Neuronal stem cell (in vitro differentiated cells): ENCODE results near the gene IL1RAPL2.

Source experiments
- DNase-seq: peaks from one replicate; pipeline ENCODE4 v3.0.0-alpha.2; 2013; ENCODE audit warnings: low spot score
- H2AFZ ChIP-seq: one replicate; pipeline ENCODE4 v1.6.1; 2013; ENCODE audit warnings: mild to moderate bottlenecking, low read length, inconsistent platforms
- H2AK5ac ChIP-seq: 2 replicates; pipeline ENCODE4 v1.6.1; 2013; ENCODE audit warnings: low read depth, mild to moderate bottlenecking, inconsistent platforms, low read length, moderate library complexity, mixed read lengths
- H2BK120ac ChIP-seq: 2 replicates; pipeline ENCODE4 v1.6.1; 2013; ENCODE audit warnings: low read depth, mild to moderate bottlenecking, inconsistent platforms, low read length, moderate library complexity, mixed read lengths
- H2BK12ac ChIP-seq: one replicate; pipeline ENCODE4 v1.6.1; 2013; ENCODE audit warnings: low read length, inconsistent platforms
- H2BK15ac ChIP-seq: 2 replicates; pipeline ENCODE4 v1.6.1; 2013; ENCODE audit warnings: mild to moderate bottlenecking, low read length, inconsistent platforms, mixed read lengths
- H2BK5ac ChIP-seq: one replicate; pipeline ENCODE4 v1.6.1; 2013; ENCODE audit warnings: inconsistent platforms, mild to moderate bottlenecking, low read length, moderate library complexity
- H3K14ac ChIP-seq: one replicate; pipeline ENCODE4 v1.6.1; 2013; ENCODE audit warnings: low read length, inconsistent platforms
- H3K18ac ChIP-seq: 2 replicates; pipeline ENCODE4 v1.6.1; 2013; ENCODE audit warnings: low read length, inconsistent platforms
- H3K23ac ChIP-seq: 2 replicates; pipeline ENCODE4 v1.6.1; 2013; ENCODE audit warnings: low read depth, mild to moderate bottlenecking, mixed read lengths, low read length, inconsistent platforms; ENCODE audit not compliant: poor library complexity
- H3K27ac ChIP-seq: replicated peaks from 3 replicates; pipeline ENCODE4 v1.5.1; 2013; ENCODE audit warnings: low read length, inconsistent platforms
- H3K27me3 ChIP-seq, 3 experiments: 2 replicates each; pipeline ENCODE4 v1.6.1; 2013; ENCODE audit warnings: low read length in 3 of 3, mild to moderate bottlenecking in 2 of 3, inconsistent platforms in 1 of 3, low read depth in 1 of 3, mixed read lengths in 1 of 3, moderate library complexity in 1 of 3; ENCODE audit not compliant: control insufficient read depth in 3 of 3, insufficient read depth in 3 of 3
- H3K36me3 ChIP-seq, 2 donors: replicated peaks in 1 of 2; 2 replicates each; pipeline ENCODE4 v1.6.1; 2013; ENCODE audit warnings: low read length in 2 of 2; ENCODE audit not compliant: control insufficient read depth in 2 of 2, insufficient read depth in 2 of 2
- H3K4ac ChIP-seq: 2 replicates; pipeline ENCODE4 v1.6.1; 2013; ENCODE audit warnings: inconsistent platforms, mild to moderate bottlenecking, low read length, moderate library complexity
- H3K4me1 ChIP-seq, 2 donors: 1 replicate in 1 of 2; 2 replicates in 1 of 2; pipeline ENCODE4 v1.6.1; 2013; ENCODE audit warnings: low read length in 2 of 2, low read depth in 1 of 2; ENCODE audit not compliant: control insufficient read depth in 2 of 2, insufficient read depth in 1 of 2
- H3K4me2 ChIP-seq: one replicate; pipeline ENCODE4 v1.6.1; 2013; ENCODE audit warnings: mild to moderate bottlenecking, low read length, inconsistent platforms; ENCODE audit not compliant: insufficient read depth, poor library complexity, severe bottlenecking
- H3K4me3 ChIP-seq, 2 donors: 2 replicates each; pipeline ENCODE4 v1.5.1; 2013; ENCODE audit warnings: low read length in 2 of 2, mild to moderate bottlenecking in 2 of 2, inconsistent platforms in 1 of 2, moderate library complexity in 1 of 2
- H3K79me1 ChIP-seq: one replicate; pipeline ENCODE4 v1.6.1; 2013; ENCODE audit warnings: low read depth, mild to moderate bottlenecking, inconsistent platforms, low read length, moderate library complexity
- H3K9ac ChIP-seq: one replicate; pipeline ENCODE4 v1.6.1; 2013; ENCODE audit warnings: mild to moderate bottlenecking, low read depth, low read length, inconsistent platforms; ENCODE audit not compliant: poor library complexity
- H3K9me3 ChIP-seq, 2 donors: replicated peaks in 1 of 2; 2 replicates each; pipeline versions ENCODE3 to v1.6.1; 2013; ENCODE audit warnings: low read length in 2 of 2, mild to moderate bottlenecking in 2 of 2, inconsistent platforms in 1 of 2, low read depth in 1 of 2, mixed read lengths in 1 of 2, moderate library complexity in 1 of 2; ENCODE audit not compliant: control insufficient read depth in 2 of 2, insufficient read depth in 1 of 2
- H4K8ac ChIP-seq: one replicate; pipeline ENCODE4 v1.6.1; 2013; ENCODE audit warnings: low read depth, mild to moderate bottlenecking, inconsistent platforms, low read length, moderate library complexity
- H4K91ac ChIP-seq: one replicate; pipeline ENCODE4 v1.6.1; 2013; ENCODE audit warnings: low read length, low read depth, mild to moderate bottlenecking, inconsistent platforms; ENCODE audit not compliant: poor library complexity
- whole genome bisulfite sequencing, 2 donors: extraction: QIAGEN DNeasy Blood & Tissue Kit; methylation state at CpG; one replicate each; pipeline ENCODE4 v1.1.7; 2013; ENCODE audit warnings: missing lambda C conversion rate in 2 of 2, mixed read lengths in 1 of 2; ENCODE audit not compliant: insufficient read length in 2 of 2, insufficient replicate concordance in 1 of 2; ENCODE audit errors: extremely low coverage in 2 of 2; 5-methylcytosine and 5-hydroxymethylcytosine counted together

The IL1RAPL2 gene

GRCh38 chrX:105458846-105459245 lies 892.8 kb downstream of the IL1RAPL2 start:
- Histone ChIP-seq H3K18ac (no peak overlapping the region), H3K36me3 (no peaks in the 10 kb centered on the region), H3K14ac (no peak overlapping the region), H3K9me3 (no peaks in the 10 kb centered on the region), H3K4me2 (no peak overlapping the region), H2BK12ac (no peak overlapping the region), H2AFZ (no peak overlapping the region), H2AK5ac (no peak overlapping the region), H3K79me1 (no peaks in the 10 kb centered on the region), H3K27me3 (no peaks in the 10 kb centered on the region), H3K23ac (no peak overlapping the region), H4K8ac (no peak overlapping the region), H3K4me1 (no peaks in the 10 kb centered on the region), H4K91ac (no peak overlapping the region), H3K27ac (no peak overlapping the region), H2BK5ac (no peak overlapping the region), H3K9ac (no peak overlapping the region), H2BK120ac (no peak overlapping the region), H3K4ac (no peak overlapping the region), H2BK15ac (no peak overlapping the region), H3K4me3 (no peak overlapping the region)
- no CpG with 5 or more reads among the region's 3 CpGs for WGBS, 2 donors
- no peak for DNase-seq

GRCh38 chrX:105460376-105460775 lies 894.4 kb downstream of the IL1RAPL2 start:
- no CpG with 5 or more reads among the region's 1 CpG for WGBS, 2 donors
- H3K4ac ChIP-seq: no peak overlapping the region
- H3K4me1 ChIP-seq: no peaks in the 10 kb centered on the region

GRCh38 chrX:105461016-105461415 lies 895.0 kb downstream of the IL1RAPL2 start:
- Histone ChIP-seq H3K27ac (no peak overlapping the region), H3K4ac (no peak overlapping the region), H2AFZ (no peak overlapping the region), H2BK12ac (no peak overlapping the region), H2AK5ac (no peak overlapping the region), H3K4me3 (no peak overlapping the region), H3K14ac (no peak overlapping the region), H4K8ac (no peak overlapping the region), H3K4me1 (no peaks in the 10 kb centered on the region), H3K23ac (no peak overlapping the region), H2BK120ac (no peak overlapping the region), H3K27me3 (no peaks in the 10 kb centered on the region), H2BK15ac (no peak overlapping the region), H3K9ac (no peak overlapping the region), H3K18ac (no peak overlapping the region), H3K4me2 (no peak overlapping the region), H3K36me3 (no peaks in the 10 kb centered on the region), H4K91ac (no peak overlapping the region), H3K9me3 (no peaks in the 10 kb centered on the region), H2BK5ac (no peak overlapping the region), H3K79me1 (no peaks in the 10 kb centered on the region)
- no peak for DNase-seq
- WGBS, 2 donors: 100% methylated on average over 1 of the region's 1 CpG; no CpG with 5 or more reads in 1 of the 2 donors

More at GRCh38 chrX:105460376-105460775, 894.4 kb downstream of the IL1RAPL2 start:
- no peak overlapping the region for H2BK120ac ChIP-seq
- no peak overlapping the region for H3K4me2 ChIP-seq
- no peak overlapping the region for H3K9ac ChIP-seq
- H3K18ac ChIP-seq: no peak overlapping the region
- H3K4me3 ChIP-seq: no peak overlapping the region
- H4K91ac ChIP-seq: no peak overlapping the region
- no peak for DNase-seq
- no peak overlapping the region for H3K23ac ChIP-seq
- H3K27ac ChIP-seq: no peak overlapping the region
- no peak overlapping the region for H2AK5ac ChIP-seq
- H3K9me3 ChIP-seq: no peaks in the 10 kb centered on the region
- H2BK15ac ChIP-seq: no peak overlapping the region
- H3K14ac ChIP-seq: no peak overlapping the region
- H2BK5ac ChIP-seq: no peak overlapping the region
- no peaks in the 10 kb centered on the region for H3K27me3 ChIP-seq
- H3K36me3 ChIP-seq: no peaks in the 10 kb centered on the region
- H4K8ac ChIP-seq: no peak overlapping the region
- no peaks in the 10 kb centered on the region for H3K79me1 ChIP-seq
- no peak overlapping the region for H2AFZ ChIP-seq
- no peak overlapping the region for H2BK12ac ChIP-seq

- no peaks in the 10 kb centered on the region for H3K9me3 ChIP-seq
- H2BK5ac ChIP-seq: no peak overlapping the region
- no peak overlapping the region for H4K91ac ChIP-seq
- no peak overlapping the region for H3K4me3 ChIP-seq
- no peak overlapping the region for H3K14ac ChIP-seq
- no peak overlapping the region for H3K18ac ChIP-seq
- no peaks in the 10 kb centered on the region for H3K27me3 ChIP-seq
- H3K9ac ChIP-seq: no peak overlapping the region
- H3K27ac ChIP-seq: no peak overlapping the region
- no CpG with 5 or more reads among the region's 1 CpG for WGBS, 2 donors
- H2AFZ ChIP-seq: no peak overlapping the region
- H3K36me3 ChIP-seq: no peaks in the 10 kb centered on the region
- H3K4me1 ChIP-seq: no peaks in the 10 kb centered on the region
- no peak overlapping the region for H2BK12ac ChIP-seq
- no peaks in the 10 kb centered on the region for H3K79me1 ChIP-seq
- H3K23ac ChIP-seq: no peak overlapping the region
- no peak overlapping the region for H3K4ac ChIP-seq
- H2BK15ac ChIP-seq: no peak overlapping the region
- no peak overlapping the region for H3K4me2 ChIP-seq
- no peak overlapping the region for H4K8ac ChIP-seq
- no peak overlapping the region for H2AK5ac ChIP-seq
- H2BK120ac ChIP-seq: no peak overlapping the region
- DNase-seq: no peak
These were observed 896.2 kb downstream of the IL1RAPL2 start for GRCh38 chrX:105462186-105462585.
